SK-MEL-5 (cell line): ENCODE measurements around the gene NR1I3. TPM values are rescaled to one million over a fixed set of nuclear protein-coding genes. Genes with fewer than 3 reads are reported as not detected.

Experiments
- DNase-seq: peaks from one replicate; pipeline ENCODE4 v3.0.0-alpha.2; 2016; ENCODE audit warnings: low read depth, low spot score
- in situ Hi-C: cut with HindIII; loops from 2 replicates; pipeline ENCODE4 v1.10.0; 2016; ENCODE audit warnings: low sequenced_read_pairs, high pct_unique_total_duplicates, low pct_unique_long_range_greater_than_20kb
- total RNA-seq: library from RNA; depleted of rRNA; stranded (reverse); fragments of >200 nt; shearing (Covaris generic); gene quantifications from 2 replicates; pipeline ENCODE4 v1.2.3, GENCODE V29; 2014; rRNA removed

NR1I3 gene
- total RNA-seq, 1 experiment from 2014 or later: not detected

- in situ Hi-C loops: no loop called here
- no peak for DNase-seq
Observed at GRCh38 chr1:161190962-161191521, 47.0 kb downstream of the NR1I3 start.

- in situ Hi-C loops: no loop called here
- no peak for DNase-seq
Observed at GRCh38 chr1:161189036-161189435, 49.0 kb downstream of the NR1I3 start.

GRCh38 chr1:161188381-161188780 lies 49.6 kb downstream of the NR1I3 start:
- no peak for DNase-seq
- in situ Hi-C loops: no loop called here

GRCh38 chr1:161187311-161187710 lies 50.7 kb downstream of the NR1I3 start:
- in situ Hi-C loops: no loop called here
- no peak for DNase-seq

- in situ Hi-C loops: no loop called here
Observed at GRCh38 chr1:161185732-161186311, 52.2 kb downstream of the NR1I3 start.

GRCh38 chr1:161185282-161185682 lies 52.7 kb downstream of the NR1I3 start:
- DNase-seq: peak; percentile 94
- in situ Hi-C loops: no loop called here

More at GRCh38 chr1:161185732-161186311, 52.2 kb downstream of the NR1I3 start:
- no peak for DNase-seq

GRCh38 chr1:161182214-161182613 lies 55.8 kb downstream of the NR1I3 start:
- in situ Hi-C loops: no loop called here

GRCh38 chr1:161180639-161181038 lies 57.4 kb downstream of the NR1I3 start:
- in situ Hi-C loops: no loop called here
- DNase-seq: peak; percentile 62

More at GRCh38 chr1:161182214-161182613, 55.8 kb downstream of the NR1I3 start:
- DNase-seq: no peak

- DNase-seq: no peak
- in situ Hi-C loops: no loop called here
Observed at GRCh38 chr1:161179698-161180097, 58.3 kb downstream of the NR1I3 start.

Other genes starting within 250 kb of the NR1I3 start
- 6.4 and 7.3 TPM in 2 replicates for gene F11R, start 217.1 kb downstream of the NR1I3 start, total RNA-seq
- gene TSTD1, start 199.2 kb downstream of the NR1I3 start, total RNA-seq: 0.98 and 1.8 TPM in 2 replicates
- 48.9 and 50.4 TPM in 2 replicates for gene USF1, start 192.2 kb downstream of the NR1I3 start, total RNA-seq
- not detected in 2 replicates for gene ARHGAP30, start 168.3 kb downstream of the NR1I3 start, total RNA-seq
- 0.11 and 0.21 TPM in 2 replicates for gene NECTIN4, start 148.6 kb downstream of the NR1I3 start, total RNA-seq
- not detected in 2 replicates for gene KLHDC9, start 139.8 kb downstream of the NR1I3 start, total RNA-seq
- gene PFDN2, start 120.2 kb downstream of the NR1I3 start, total RNA-seq: 84.1 and 92.3 TPM in 2 replicates
- gene NIT1, start 120.1 kb downstream of the NR1I3 start, total RNA-seq: 23.5 and 27.2 TPM in 2 replicates
- 18.8 and 22.8 TPM in 2 replicates for gene DEDD, start 105.5 kb downstream of the NR1I3 start, total RNA-seq
- 87.4 and 89.2 TPM in 2 replicates for gene UFC1, start 84.2 kb downstream of the NR1I3 start, total RNA-seq
- gene USP21, start 78.7 kb downstream of the NR1I3 start, total RNA-seq: 4.0 and 4.7 TPM in 2 replicates
- 11.1 and 13.8 TPM in 2 replicates for gene PPOX, start 71.8 kb downstream of the NR1I3 start, total RNA-seq
- gene B4GALT3, start 60.7 kb downstream of the NR1I3 start, total RNA-seq: 53.9 and 55.9 TPM in 2 replicates
- gene ADAMTS4, start 39.1 kb downstream of the NR1I3 start, total RNA-seq: 0.03 TPM in 1 of 2 replicates, not detected in the other
- 134 and 147 TPM in 2 replicates for gene NDUFS2, start 35.8 kb downstream of the NR1I3 start, total RNA-seq
- gene FCER1G, start 22.9 kb downstream of the NR1I3 start, total RNA-seq: 2.6 TPM in 1 of 2 replicates, not detected in the other
- not detected in 2 replicates for gene APOA2, start 14.6 kb downstream of the NR1I3 start, total RNA-seq
- 11.3 and 11.7 TPM in 2 replicates for gene TOMM40L, start 12.1 kb downstream of the NR1I3 start, total RNA-seq
- not detected in 2 replicates for gene PCP4L1, start 20.5 kb upstream of the NR1I3 start, total RNA-seq
- gene MPZ, start 71.8 kb upstream of the NR1I3 start, total RNA-seq: 3.4 and 3.6 TPM in 2 replicates
- 36.6 and 53.0 TPM in 2 replicates for gene SDHC, start 76.2 kb upstream of the NR1I3 start, total RNA-seq
- not detected in 2 replicates for gene CFAP126, start 129.7 kb upstream of the NR1I3 start, total RNA-seq